Caco-2 (cell line): ENCODE results near the gene KLK3. TPM values are rescaled to one million over a fixed set of nuclear protein-coding genes. Genes with fewer than 3 reads are reported as not detected.

ENCODE experiments used
- BruUV-seq: library from RNA; stranded (reverse); fragments of 400-500 nt; replicated peaks from 2 replicates; lab custom pipeline; 2021; lab: Mats Ljungman, UMichigan
- CTCF ChIA-PET: fragments of 300-600 bp; sonication (Branson Sonifier 250); formaldehyde crosslinking; loops from one replicate; lab custom pipeline; 2022; ENCODE audit warnings: antibody characterized with exemption; lab: Charles Lee
- POLR2A ChIA-PET: fragments of 300-600 bp; sonication (Branson Sonifier 250); formaldehyde crosslinking; loops from one replicate; lab custom pipeline; 2022; ENCODE audit warnings: antibody characterized with exemption; lab: Charles Lee
- DNase-seq, 2 experiments: peaks; one replicate each; pipeline versions ENCODE4 v3.0.0 to v3.0.0-alpha.2; 2020 to 2022
- H3K27me3 ChIP-seq: replicated peaks from 2 replicates; pipeline ENCODE4 v1.6.0; 2011; ENCODE audit warnings: low read length; ENCODE audit not compliant: control insufficient read depth, insufficient read depth
- H3K36me3 ChIP-seq: 2 replicates; pipeline ENCODE4 v1.5.1; 2011; ENCODE audit warnings: low read length; ENCODE audit not compliant: control insufficient read depth, insufficient read depth
- H3K4me1 ChIP-seq: fragments of 250-450 bp; sonication (Bioruptor Pico); 2 replicates; pipeline ENCODE4 v1.5.1; 2020; ENCODE audit warnings: mild to moderate bottlenecking
- H3K4me3 ChIP-seq: 2 replicates; pipeline ENCODE4 v1.5.1; 2011; ENCODE audit warnings: low read depth, mild to moderate bottlenecking, control low read depth, low read length
- H3K9me3 ChIP-seq: fragments of 250-450 bp; sonication (Bioruptor Pico); 2 replicates; pipeline ENCODE4 v1.5.1; 2020; ENCODE audit warnings: mild to moderate bottlenecking, moderate library complexity
- H3K27ac Mint-ChIP-seq: one replicate; pipeline ENCODE4 v1.8.0; 2022; ENCODE audit warnings: mixed read lengths; ENCODE audit not compliant: unreplicated experiment
- H3K27me3 Mint-ChIP-seq: one replicate; pipeline ENCODE4 v1.8.0; 2022; ENCODE audit warnings: mixed read lengths; ENCODE audit not compliant: insufficient read depth, unreplicated experiment
- H3K36me3 Mint-ChIP-seq: one replicate; pipeline ENCODE4 v1.8.0; 2022; ENCODE audit warnings: mild to moderate bottlenecking, mixed read lengths; ENCODE audit not compliant: insufficient read depth, unreplicated experiment
- H3K4me1 Mint-ChIP-seq: one replicate; pipeline ENCODE4 v1.8.0; 2022; ENCODE audit warnings: low read depth, mixed read lengths; ENCODE audit not compliant: unreplicated experiment
- H3K4me3 Mint-ChIP-seq: one replicate; pipeline ENCODE4 v1.8.0; 2022; ENCODE audit warnings: mild to moderate bottlenecking, moderate library complexity, mixed read lengths; ENCODE audit not compliant: unreplicated experiment
- H3K9me3 Mint-ChIP-seq: one replicate; pipeline ENCODE4 v1.8.0; 2022; ENCODE audit warnings: mixed read lengths; ENCODE audit not compliant: unreplicated experiment
- CTCF ChIP-seq, 2 experiments: fragments of 200-600 bp in 1 of 2; IDR thresholded peaks; 1 replicate in 1 of 2; 2 replicates in 1 of 2; pipeline versions ENCODE4 v1.5.1 to v1.8.0; 2011 to 2022; ENCODE audit warnings: antibody characterized with exemption in 1 of 2, control low read depth in 1 of 2, inconsistent platforms in 1 of 2, low read depth in 1 of 2, low read length in 1 of 2, mild to moderate bottlenecking in 1 of 2, moderate library complexity in 1 of 2; ENCODE audit not compliant: insufficient read depth in 1 of 2, severe bottlenecking in 1 of 2, unreplicated experiment in 1 of 2
- intact Hi-C: fragments of 100-400 bp; cut with micrococcal nuclease; formaldehyde crosslinking; loops from one replicate; pipeline ENCODE4 v1.10.0; 2022; ENCODE audit not compliant: unreplicated experiment
- total RNA-seq: library from RNA; stranded (reverse); gene quantifications from 2 replicates; pipeline ENCODE4 v1.2.3, GENCODE V29; 2022

The KLK3 gene
- total RNA-seq, 1 experiment from 2014 or later = not detected

GRCh38 chr19:50876456-50876855, 21.7 kb downstream of the KLK3 start:
- intact Hi-C loops = no loop called here
- H3K27me3 Mint-ChIP-seq = peaks cover 15% of the 10 kb centered on the region
- no peak overlapping the region for H3K4me3 Mint-ChIP-seq
- H3K4me1 Mint-ChIP-seq = no peaks in the 10 kb centered on the region
- H3K9me3 ChIP-seq = no peaks in the 10 kb centered on the region
- H3K27me3 ChIP-seq = no peaks in the 10 kb centered on the region
- CTCF ChIA-PET = no interaction called here
- no peak overlapping the region for H3K4me3 ChIP-seq
- H3K36me3 ChIP-seq = no peaks in the 10 kb centered on the region
- no peaks in the 10 kb centered on the region for H3K9me3 Mint-ChIP-seq
- DNase-seq = no peak
- no peak overlapping the region for H3K27ac Mint-ChIP-seq
- H3K4me1 ChIP-seq = no peaks in the 10 kb centered on the region
- POLR2A ChIA-PET = no interaction called here
- H3K36me3 Mint-ChIP-seq = no peaks in the 10 kb centered on the region
- no TSS peak for BruUV-seq
- TF ChIP-seq CTCF (IDR thresholded peaks at IDR 0.05; ENCODE audit: insufficient read depth in 1 of 2, low read depth in 1 of 2, low read length in 1 of 2, severe bottlenecking in 1 of 2, unreplicated experiment in 1 of 2) = no peak

GRCh38 chr19:50877338-50877737, 22.6 kb downstream of the KLK3 start:
- H3K36me3 Mint-ChIP-seq = no peaks in the 10 kb centered on the region
- Histone ChIP-seq H3K36me3 (no peaks in the 10 kb centered on the region), H3K4me1 (no peaks in the 10 kb centered on the region), H3K27me3 (no peaks in the 10 kb centered on the region), H3K9me3 (no peaks in the 10 kb centered on the region), H3K4me3 (no peak overlapping the region)
- no peak for TF ChIP-seq CTCF (IDR thresholded peaks at IDR 0.05; ENCODE audit: insufficient read depth in 1 of 2, low read depth in 1 of 2, low read length in 1 of 2, severe bottlenecking in 1 of 2, unreplicated experiment in 1 of 2)
- CTCF ChIA-PET = no interaction called here
- DNase-seq = no peak
- POLR2A ChIA-PET = no interaction called here
- H3K4me3 Mint-ChIP-seq = no peak overlapping the region
- H3K4me1 Mint-ChIP-seq = no peaks in the 10 kb centered on the region
- H3K27me3 Mint-ChIP-seq = peaks cover 14% of the 10 kb centered on the region
- BruUV-seq = no TSS peak
- H3K9me3 Mint-ChIP-seq = no peaks in the 10 kb centered on the region
- intact Hi-C loops = no loop called here
- no peak overlapping the region for H3K27ac Mint-ChIP-seq

GRCh38 chr19:50878851-50879250, 24.1 kb downstream of the KLK3 start:
- no peaks in the 10 kb centered on the region for H3K4me1 ChIP-seq
- no peaks in the 10 kb centered on the region for H3K27me3 ChIP-seq
- H3K36me3 ChIP-seq = no peaks in the 10 kb centered on the region
- no peaks in the 10 kb centered on the region for H3K9me3 ChIP-seq
- Mint-ChIP-seq H3K36me3 (no peaks in the 10 kb centered on the region), H3K27ac (no peak overlapping the region), H3K27me3 (peaks cover 13% of the 10 kb centered on the region), H3K9me3 (no peaks in the 10 kb centered on the region), H3K4me1 (no peaks in the 10 kb centered on the region), H3K4me3 (no peak overlapping the region)
- intact Hi-C loops = no loop called here
- no peak for DNase-seq
- no TSS peak for BruUV-seq
- ChIA-PET CTCF (interaction anchor here (0.7 kb wide), 1 partner anchor 860 kb away, joined by 5 read pairs; no protein-coding TSS in a partner anchor), POLR2A (no interaction called here)
- TF ChIP-seq CTCF (IDR thresholded peaks at IDR 0.05; ENCODE audit: insufficient read depth in 1 of 2, low read depth in 1 of 2, low read length in 1 of 2, severe bottlenecking in 1 of 2, unreplicated experiment in 1 of 2) = no peak
- H3K4me3 ChIP-seq = no peak overlapping the region
